ENCODE data around the gene FAM136A. TPM values are rescaled to one million over a fixed set of nuclear protein-coding genes. Genes with fewer than 3 reads are reported as not detected.
A peak's percentile ranks its signal among the peaks of the same experiment; 100 is the strongest.

Gene FAM136A
- total RNA-seq, 2 donors from 2014 or later, result 15.0 to 20.5 TPM

GRCh38 chr2:70250434-70250833 is 51.4 kb downstream of the FAM136A start:
- no peaks in the 10 kb centered on the region for H3K27me3 ChIP-seq (replicated peaks; ENCODE audit: insufficient read depth)
- no peak overlapping the region for H3K4me3 ChIP-seq
- ATAC-seq (ENCODE audit: insufficient number of reproducible peaks, low FRiP score, low read depth) (no peak), DNase-seq (ENCODE audit: low spot score) (no peak)
- H3K27ac ChIP-seq, result no peak overlapping the region
- H3K4me1 ChIP-seq (ENCODE audit: control insufficient read depth in 1 of 2, low read depth in 2 of 2), result peaks cover 9 to 10% of the 10 kb centered on the region in 2 donors
- H3K36me3 ChIP-seq, result no peaks in the 10 kb centered on the region
- H3K9me3 ChIP-seq, result no peaks in the 10 kb centered on the region
- no peak for TF ChIP-seq CTCF (IDR thresholded peaks at IDR 0.05)

- peak within 1 kb of the TSS; percentile 92 for H3K4me3 ChIP-seq
- H3K9me3 ChIP-seq, result no peaks in the 10 kb centered on the region
- H3K27ac ChIP-seq, result peak within 1 kb of the TSS; percentile 95 to 96
- TF ChIP-seq CTCF (IDR thresholded peaks at IDR 0.05), result no peak
- H3K4me1 ChIP-seq (ENCODE audit: control insufficient read depth in 1 of 2, low read depth in 2 of 2), result peaks cover 21 to 28% of the 10 kb centered on the region in 2 donors
- no peaks in the 10 kb centered on the region for H3K27me3 ChIP-seq (replicated peaks; ENCODE audit: insufficient read depth)
- ATAC-seq (ENCODE audit: insufficient number of reproducible peaks, low FRiP score, low read depth) (peak; percentile 96), DNase-seq (ENCODE audit: low spot score) (peak; percentile 94)
- no peaks in the 10 kb centered on the region for H3K36me3 ChIP-seq
Measured at GRCh38 chr2:70248181-70248847, 53.6 kb downstream of the FAM136A start, which contains the start of gene TIA1. TSS of gene TIA1 (minus strand) at chr2:70248628. CDS start at chr2:70248430, 198 bp downstream.

- DNase-seq (ENCODE audit: low spot score) (no peak), ATAC-seq (ENCODE audit: insufficient number of reproducible peaks, low FRiP score, low read depth) (no peak)
- Histone ChIP-seq H3K27ac (peak overlapping the region; percentile 95 to 96), H3K27me3 (replicated peaks; ENCODE audit: insufficient read depth) (no peaks in the 10 kb centered on the region), H3K36me3 (no peaks in the 10 kb centered on the region), H3K4me1 (ENCODE audit: control insufficient read depth in 1 of 2, low read depth in 2 of 2) (peaks cover 21 to 33% of the 10 kb centered on the region in 2 donors), H3K4me3 (peak overlapping the region; percentile 92), H3K9me3 (no peaks in the 10 kb centered on the region)
- TF ChIP-seq CTCF (IDR thresholded peaks at IDR 0.05), result no peak
Measured at GRCh38 chr2:70247364-70248180, 54.3 kb downstream of the FAM136A start.

Other genes starting within 250 kb of the FAM136A start
- 100 to 1,000 TPM; 153 to 235 TPM for gene PCBP1, start 214.6 kb downstream of the FAM136A start, total RNA-seq
- gene C2orf42, start 111.0 kb downstream of the FAM136A start, total RNA-seq, result 10 to 100 TPM; 13.7 to 25.5 TPM
- 100 to 1,000 TPM in 1 of 2 donors, 10 to 100 TPM in 1; 56.7 to 127 TPM for gene TIA1, start 53.4 kb downstream of the FAM136A start, total RNA-seq
- gene PCYOX1, start 43.9 kb downstream of the FAM136A start, total RNA-seq, result 10 to 100 TPM; 54.7 to 61.5 TPM
- 100 to 1,000 TPM in 1 of 2 donors, 10 to 100 TPM in 1; 71.6 to 114 TPM for gene SNRPG, start 8.3 kb downstream of the FAM136A start, total RNA-seq